Activated naive CD4-positive, alpha-beta T cell treated with anti-CD3 and anti-CD28 coated beads for 36 hours (primary cell): Measurements from ENCODE around the gene CCDC51. TPM values are rescaled to one million over a fixed set of nuclear protein-coding genes. Genes with fewer than 3 reads are reported as not detected.

ENCODE experiments used
- CTCF ChIA-PET: fragments of 350-600 bp; sonication (Branson Sonifier 250); formaldehyde crosslinking; loops from one replicate; lab custom pipeline; 2021; ENCODE audit warnings: antibody characterized with exemption; lab: Charles Lee
- DNase-seq: peaks from one replicate; pipeline ENCODE4 v3.0.0-alpha.2; 2020
- H3K27ac Mint-ChIP-seq: one replicate; pipeline ENCODE4 v1.8.0; 2021; ENCODE audit warnings: mild to moderate bottlenecking, mixed read lengths
- H3K27me3 Mint-ChIP-seq: one replicate; pipeline ENCODE4 v1.8.0; 2021; ENCODE audit warnings: low read depth, mixed read lengths
- H3K36me3 Mint-ChIP-seq: one replicate; pipeline ENCODE4 v1.8.0; 2021; ENCODE audit warnings: low read depth, mixed read lengths
- H3K4me1 Mint-ChIP-seq: one replicate; pipeline ENCODE4 v1.8.0; 2021; ENCODE audit warnings: low read depth, mixed read lengths
- H3K4me3 Mint-ChIP-seq: one replicate; pipeline ENCODE4 v1.8.0; 2021; ENCODE audit warnings: mild to moderate bottlenecking, moderate library complexity, mixed read lengths
- H3K9me3 Mint-ChIP-seq: one replicate; pipeline ENCODE4 v1.8.0; 2021; ENCODE audit warnings: mixed read lengths
- intact Hi-C: fragments of 100-400 bp; cut with micrococcal nuclease; formaldehyde crosslinking; loops from one replicate; pipeline ENCODE4 v1.15.1; 2023
- total RNA-seq, 2 experiments: library from RNA; stranded (reverse); gene quantifications; one replicate each; pipeline ENCODE4 v1.2.3, GENCODE V29; 2021

Gene CCDC51
- total RNA-seq, 2 experiments from 2014 or later, result 16.4 to 17.4 TPM

DNA sequence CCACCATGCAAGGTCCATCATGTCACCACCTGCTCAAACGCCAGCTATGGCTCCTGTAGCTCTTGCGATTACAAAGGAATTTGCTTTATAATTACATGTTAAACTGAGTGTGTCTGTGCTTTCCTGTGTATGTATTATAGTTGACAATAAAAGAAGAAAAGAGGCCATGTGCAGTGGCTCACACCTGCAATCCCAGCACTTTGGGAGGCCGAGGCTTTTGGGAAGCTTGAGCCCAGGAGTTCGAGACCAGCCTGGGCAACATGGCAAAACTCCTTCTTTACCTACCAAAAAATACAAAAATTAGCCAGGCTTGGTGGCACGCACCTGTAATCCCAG lies 33.7 kb upstream of the CCDC51 start:
- no peaks in the 10 kb centered on the region for H3K27me3 Mint-ChIP-seq
- CTCF ChIA-PET, result interaction anchor here (0.6 to 4.2 kb wide), 13 partner anchors 15 to 204 kb away, joined by 3 to 28 read pairs (median 5); partner anchors contain the start of genes ATRIP and SLC26A6
- H3K9me3 Mint-ChIP-seq, result no peaks in the 10 kb centered on the region
- no peak for DNase-seq
- intact Hi-C loops, result loop anchor here (1.0 to 10.0 kb wide), 8 partner anchors 33 to 1761 kb away; partner anchors contain the start of genes CCDC51, GNAI2, NME6 and SLC26A6
- peaks cover 55% of the 10 kb centered on the region for H3K4me1 Mint-ChIP-seq
- H3K4me3 Mint-ChIP-seq, result peak overlapping the region; percentile 78
- H3K36me3 Mint-ChIP-seq, result peaks cover 17% of the 10 kb centered on the region
- H3K27ac Mint-ChIP-seq, result peak overlapping the region; percentile 97

DNA sequence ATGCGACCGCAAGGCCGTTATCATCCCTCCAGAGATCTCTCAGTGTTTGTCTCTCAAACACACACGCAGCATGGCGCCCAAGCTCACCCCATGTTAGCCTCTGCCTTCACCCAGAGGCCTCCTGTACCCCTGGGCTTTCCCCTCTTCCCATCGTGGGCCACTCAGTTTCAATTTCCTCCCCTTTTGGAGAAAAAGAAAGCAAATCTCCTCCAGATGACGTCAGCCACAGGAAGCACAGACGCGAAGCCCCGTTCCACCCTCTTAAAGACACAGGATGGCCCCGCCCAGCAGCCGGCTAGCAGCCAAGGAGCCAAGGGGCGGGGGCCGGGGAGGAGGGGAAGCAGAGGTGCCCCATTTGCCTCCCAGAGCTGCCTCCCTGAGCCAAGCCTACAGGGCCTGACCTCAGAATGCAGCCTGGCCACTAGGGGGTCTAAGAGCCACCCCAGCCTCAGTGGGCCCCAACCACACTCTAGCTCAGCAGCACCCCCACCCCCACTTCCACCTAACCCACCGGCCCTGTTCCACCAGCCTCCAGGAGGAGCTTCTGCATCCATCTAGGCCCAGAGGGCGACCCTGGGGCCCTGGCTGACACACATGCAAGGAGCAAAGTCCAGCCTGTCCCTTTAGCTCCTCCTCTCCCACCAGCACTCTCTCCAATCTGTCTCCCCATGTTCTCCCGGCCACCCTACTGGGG lies 33.2 kb upstream of the CCDC51 start:
- Mint-ChIP-seq H3K4me1 (peaks cover 55% of the 10 kb centered on the region), H3K27ac (peak overlapping the region; percentile 97), H3K36me3 (peaks cover 18% of the 10 kb centered on the region), H3K4me3 (peak overlapping the region; percentile 78), H3K27me3 (no peaks in the 10 kb centered on the region), H3K9me3 (no peaks in the 10 kb centered on the region)
- peak; percentile 99 for DNase-seq
- CTCF ChIA-PET, result interaction anchor here (0.5 to 4.2 kb wide), 12 partner anchors 15 to 203 kb away, joined by 3 to 28 read pairs (median 4); partner anchors contain the start of genes ATRIP and SLC26A6
- intact Hi-C loops, result loop anchor here (1.0 to 10.0 kb wide), 8 partner anchors 32 to 1762 kb away; partner anchors contain the start of genes CCDC51, GNAI2, NME6 and SLC26A6

DNA sequence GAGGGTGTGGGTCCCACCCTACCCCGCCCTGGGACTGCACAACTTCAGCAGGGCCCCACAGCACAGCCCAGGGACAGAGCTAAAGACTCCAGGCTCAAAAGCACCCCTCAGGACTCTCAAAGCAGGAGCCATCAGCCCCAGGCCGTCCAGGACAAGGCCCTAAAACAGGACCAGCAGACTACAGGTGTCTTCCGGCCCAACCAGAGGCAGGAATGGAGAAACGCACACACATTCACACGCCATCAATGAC lies 32.7 kb upstream of the CCDC51 start:
- intact Hi-C loops, result loop anchor here (2.0 to 10.0 kb wide), 4 partner anchors 32 to 1762 kb away; partner anchors contain the start of genes CCDC51, GNAI2, SLC26A6 and TMA7
- Mint-ChIP-seq H3K36me3 (peaks cover 23% of the 10 kb centered on the region), H3K27me3 (no peaks in the 10 kb centered on the region), H3K27ac (peak overlapping the region; percentile 97), H3K4me3 (peak overlapping the region; percentile 78), H3K9me3 (no peaks in the 10 kb centered on the region), H3K4me1 (peaks cover 55% of the 10 kb centered on the region)
- DNase-seq, result no peak
- CTCF ChIA-PET, result interaction anchor here (1.3 to 4.2 kb wide), 8 partner anchors 13 to 163 kb away, joined by 3 to 28 read pairs (median 8); partner anchors contain the start of genes ATRIP and SLC26A6

DNA sequence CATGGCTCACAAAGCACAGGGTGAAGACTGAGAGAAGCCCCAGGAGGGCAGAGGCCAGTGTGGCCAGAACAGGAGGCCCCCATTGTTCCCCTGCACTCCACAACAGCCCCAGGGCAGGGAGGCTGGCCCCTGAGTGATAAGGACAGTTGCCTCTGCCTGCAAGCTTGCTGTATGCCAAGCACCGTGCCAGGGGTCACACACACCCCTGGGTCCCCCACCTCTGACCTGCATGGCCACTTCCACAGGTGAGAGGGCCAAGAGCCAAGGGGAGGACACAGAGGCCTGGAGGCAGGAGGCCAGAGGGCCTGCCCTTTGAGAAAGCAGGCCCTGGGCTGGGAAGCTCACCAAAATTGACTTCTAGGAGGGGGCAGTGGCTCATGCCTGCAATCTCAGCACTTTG lies 30.4 kb upstream of the CCDC51 start:
- CTCF ChIA-PET, result interaction anchor here (1.7 to 1.9 kb wide), 2 partner anchors 34 to 37 kb away, joined by 5 to 6 read pairs; no protein-coding TSS in a partner anchor
- H3K4me1 Mint-ChIP-seq, result peaks cover 65% of the 10 kb centered on the region
- H3K9me3 Mint-ChIP-seq, result no peaks in the 10 kb centered on the region
- H3K36me3 Mint-ChIP-seq, result peaks cover 43% of the 10 kb centered on the region
- intact Hi-C loops, result loop anchor here (5.0 to 10.0 kb wide), 2 partner anchors 137 to 1765 kb away; partner anchors contain the start of genes GNAI2 and UQCRC1
- no peak for DNase-seq
- no peaks in the 10 kb centered on the region for H3K27me3 Mint-ChIP-seq
- H3K27ac Mint-ChIP-seq, result peak overlapping the region; percentile 97
- H3K4me3 Mint-ChIP-seq, result peak overlapping the region; percentile 44

DNA sequence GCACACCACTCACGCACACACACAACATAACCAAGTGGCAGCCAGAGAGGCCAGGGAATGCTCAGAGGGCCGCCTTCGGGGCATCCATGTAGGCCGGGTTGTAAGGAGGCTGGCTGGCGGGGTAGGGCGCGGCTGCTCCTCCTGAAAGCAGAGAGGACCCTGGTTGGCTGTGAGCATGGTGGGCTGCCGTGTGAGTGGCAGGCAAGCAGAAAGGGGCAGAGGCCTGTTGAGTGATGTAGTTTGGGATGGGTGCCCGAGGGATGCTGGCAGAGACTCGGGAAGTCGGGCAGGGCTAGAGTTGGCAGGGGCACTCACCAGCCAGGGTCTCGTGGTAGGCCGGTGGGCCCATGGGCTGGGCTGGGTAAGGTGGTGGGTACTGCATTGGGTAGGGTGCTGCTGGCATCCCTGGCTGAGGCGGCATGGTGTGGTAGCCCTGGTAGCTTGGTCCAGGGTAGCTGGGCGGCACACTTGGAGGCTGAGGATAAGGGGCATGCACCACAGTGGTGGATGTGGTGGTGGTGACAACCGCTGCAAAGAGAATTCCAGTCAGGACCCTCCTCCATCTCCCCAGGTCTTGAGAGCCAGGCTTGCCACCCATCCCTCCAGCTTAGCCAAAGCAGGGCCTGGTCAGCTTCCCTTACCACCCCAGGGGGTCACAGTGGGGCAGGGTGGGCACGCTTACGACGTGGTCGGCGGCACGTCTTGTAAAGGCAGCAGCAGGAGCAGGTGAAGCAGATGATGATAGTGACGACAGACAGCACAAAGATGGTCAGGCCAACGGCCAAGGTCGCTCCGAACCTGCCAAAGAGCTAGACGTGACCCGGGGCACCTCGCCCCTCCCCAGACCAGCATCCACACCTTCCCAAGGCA lies 29.4 kb upstream of the CCDC51 start:
- peak overlapping the region; percentile 97 for H3K27ac Mint-ChIP-seq
- no peak for DNase-seq
- peaks cover 60% of the 10 kb centered on the region for H3K4me1 Mint-ChIP-seq
- intact Hi-C loops, result no loop called here
- no peaks in the 10 kb centered on the region for H3K9me3 Mint-ChIP-seq
- peak overlapping the region; percentile 39 for H3K4me3 Mint-ChIP-seq
- peaks cover 45% of the 10 kb centered on the region for H3K36me3 Mint-ChIP-seq
- no peaks in the 10 kb centered on the region for H3K27me3 Mint-ChIP-seq
- CTCF ChIA-PET, result interaction anchor here (1.9 kb wide), 1 partner anchor 33 kb away, joined by 6 read pairs; no protein-coding TSS in a partner anchor

DNA sequence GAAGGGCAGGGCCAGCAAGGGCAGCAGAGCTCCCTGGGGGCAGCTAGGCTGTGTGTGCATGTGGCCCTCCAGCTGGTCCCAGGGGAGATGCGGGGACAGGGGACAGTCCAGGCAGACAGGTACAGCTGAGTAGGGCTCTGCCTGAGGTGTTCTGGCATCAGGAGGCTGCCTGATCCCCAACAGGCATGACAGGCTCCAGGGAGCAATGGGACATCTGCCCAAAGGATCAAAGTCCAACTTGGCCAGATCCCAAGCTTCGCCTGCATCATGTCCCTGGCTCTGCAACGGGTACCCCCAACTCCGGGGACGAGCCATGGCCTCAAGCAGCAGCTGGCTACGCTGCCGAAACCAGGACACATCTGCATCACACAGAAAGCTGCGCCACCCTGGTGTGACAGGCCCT lies 28.4 kb upstream of the CCDC51 start:
- Mint-ChIP-seq H3K27me3 (no peaks in the 10 kb centered on the region), H3K36me3 (peaks cover 45% of the 10 kb centered on the region), H3K27ac (peak overlapping the region; percentile 94), H3K4me3 (peak overlapping the region; percentile 93), H3K4me1 (peaks cover 57% of the 10 kb centered on the region), H3K9me3 (no peaks in the 10 kb centered on the region)
- CTCF ChIA-PET, result no interaction called here
- intact Hi-C loops, result no loop called here
- DNase-seq, result no peak

DNA sequence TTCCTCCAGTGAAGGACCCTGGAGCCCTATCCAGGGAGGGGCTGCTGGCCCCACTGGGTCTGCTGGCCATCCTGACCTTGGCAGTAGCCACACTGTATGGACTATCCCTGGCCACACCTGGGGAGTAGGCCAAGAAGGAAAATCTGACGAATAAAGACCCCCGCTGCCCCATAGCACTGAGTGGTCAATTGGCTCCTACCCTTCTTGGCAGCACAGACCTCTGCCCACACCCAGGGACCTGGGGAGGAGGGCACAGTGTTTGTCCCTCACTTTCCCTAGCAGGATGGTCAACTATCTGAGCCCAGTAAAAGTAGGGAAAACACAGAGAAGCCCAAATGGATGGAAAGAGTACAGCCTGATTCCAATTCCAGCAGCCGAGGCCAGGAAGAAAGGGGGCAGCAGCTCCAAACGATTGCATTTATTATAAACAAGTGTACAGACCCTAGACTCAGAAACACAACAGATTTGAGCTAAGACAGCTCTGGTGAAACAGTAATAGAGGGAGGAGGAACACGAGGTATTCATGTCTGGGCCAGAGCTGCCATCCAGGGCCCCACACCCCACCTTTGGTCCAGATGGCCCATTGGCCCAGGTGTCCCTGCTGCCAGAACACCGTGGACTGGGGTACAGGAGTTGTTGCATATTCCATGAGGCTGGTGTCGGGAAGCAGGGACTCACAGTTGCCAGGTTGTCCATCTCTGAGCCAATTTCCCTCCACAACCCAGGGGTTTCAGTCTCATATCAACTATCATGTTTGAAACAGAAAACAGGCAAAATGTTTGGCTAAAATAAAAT lies 27.8 kb upstream of the CCDC51 start:
- peaks cover 42% of the 10 kb centered on the region for H3K36me3 Mint-ChIP-seq
- peak overlapping the region; percentile 93 for H3K4me3 Mint-ChIP-seq
- peaks cover 50% of the 10 kb centered on the region for H3K4me1 Mint-ChIP-seq
- intact Hi-C loops, result no loop called here
- CTCF ChIA-PET, result interaction anchor here (0.6 to 1.7 kb wide), 2 partner anchors 41 to 82 kb away, joined by 3 to 4 read pairs; no protein-coding TSS in a partner anchor
- no peaks in the 10 kb centered on the region for H3K9me3 Mint-ChIP-seq
- H3K27ac Mint-ChIP-seq, result peak overlapping the region; percentile 94
- DNase-seq, result no peak
- no peaks in the 10 kb centered on the region for H3K27me3 Mint-ChIP-seq

DNA sequence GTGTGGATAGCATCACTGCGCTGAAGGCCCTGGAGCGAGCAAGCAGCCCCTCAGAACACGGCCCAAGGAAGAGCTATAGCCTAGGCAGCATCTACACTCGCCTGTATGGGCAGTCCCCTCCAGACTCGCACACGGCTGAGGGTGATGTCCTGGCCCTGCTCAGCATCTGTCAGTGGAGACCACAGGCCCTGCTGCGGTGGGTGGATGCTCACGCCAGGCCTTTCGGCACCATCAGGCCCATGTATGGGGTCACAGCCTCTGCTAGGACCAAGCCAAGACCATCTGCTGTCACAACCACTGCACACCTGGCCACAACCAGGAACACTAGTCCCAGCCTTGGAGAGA lies 27.2 kb upstream of the CCDC51 start:
- intact Hi-C loops, result no loop called here
- DNase-seq, result no peak
- H3K27me3 Mint-ChIP-seq, result no peaks in the 10 kb centered on the region
- H3K4me1 Mint-ChIP-seq, result peaks cover 50% of the 10 kb centered on the region
- H3K27ac Mint-ChIP-seq, result peak overlapping the region; percentile 94
- CTCF ChIA-PET, result interaction anchor here (0.6 to 1.7 kb wide), 4 partner anchors 42 to 221 kb away, joined by 3 to 4 read pairs (median 3); no protein-coding TSS in a partner anchor
- H3K4me3 Mint-ChIP-seq, result peak overlapping the region; percentile 93
- H3K36me3 Mint-ChIP-seq, result peaks cover 42% of the 10 kb centered on the region
- H3K9me3 Mint-ChIP-seq, result no peaks in the 10 kb centered on the region

DNA sequence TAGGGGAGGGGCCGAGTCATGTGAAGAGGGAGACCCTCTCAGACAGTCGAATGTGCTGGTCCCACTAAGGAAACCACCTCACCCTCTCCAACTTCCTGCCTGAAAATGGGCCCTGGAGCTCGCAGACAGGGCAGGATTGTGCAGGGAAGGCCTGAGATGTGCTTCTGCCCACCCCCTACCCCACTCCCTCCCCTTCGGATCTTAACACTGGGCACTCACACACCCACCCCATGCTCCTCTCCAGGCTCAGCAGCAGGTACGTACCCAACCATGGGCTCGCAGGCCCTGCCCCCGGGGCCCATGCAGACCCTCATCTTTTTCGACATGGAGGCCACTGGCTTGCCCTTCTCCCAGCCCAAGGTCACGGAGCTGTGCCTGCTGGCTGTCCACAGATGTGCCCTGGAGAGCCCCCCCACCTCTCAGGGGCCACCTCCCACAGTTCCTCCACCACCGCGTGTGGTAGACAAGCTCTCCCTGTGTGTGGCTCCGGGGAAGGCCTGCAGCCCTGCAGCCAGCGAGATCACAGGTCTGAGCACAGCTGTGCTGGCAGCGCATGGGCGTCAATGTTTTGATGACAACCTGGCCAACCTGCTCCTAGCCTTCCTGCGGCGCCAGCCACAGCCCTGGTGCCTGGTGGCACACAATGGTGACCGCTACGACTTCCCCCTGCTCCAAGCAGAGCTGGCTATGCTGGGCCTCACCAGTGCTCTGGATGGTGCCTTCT lies 26.6 kb upstream of the CCDC51 start:
- peak overlapping the region; percentile 93 for H3K4me3 Mint-ChIP-seq
- H3K9me3 Mint-ChIP-seq, result no peaks in the 10 kb centered on the region
- H3K4me1 Mint-ChIP-seq, result peaks cover 50% of the 10 kb centered on the region
- H3K36me3 Mint-ChIP-seq, result peaks cover 42% of the 10 kb centered on the region
- intact Hi-C loops, result loop anchor here (1.0 kb wide), 2 partner anchors 41 to 82 kb away; no protein-coding TSS in a partner anchor
- H3K27ac Mint-ChIP-seq, result peak overlapping the region; percentile 94
- CTCF ChIA-PET, result interaction anchor here (0.7 to 1.7 kb wide), 3 partner anchors 83 to 221 kb away, joined by 3 to 4 read pairs (median 3); no protein-coding TSS in a partner anchor
- H3K27me3 Mint-ChIP-seq, result no peaks in the 10 kb centered on the region
- DNase-seq, result peak; percentile 47

DNA sequence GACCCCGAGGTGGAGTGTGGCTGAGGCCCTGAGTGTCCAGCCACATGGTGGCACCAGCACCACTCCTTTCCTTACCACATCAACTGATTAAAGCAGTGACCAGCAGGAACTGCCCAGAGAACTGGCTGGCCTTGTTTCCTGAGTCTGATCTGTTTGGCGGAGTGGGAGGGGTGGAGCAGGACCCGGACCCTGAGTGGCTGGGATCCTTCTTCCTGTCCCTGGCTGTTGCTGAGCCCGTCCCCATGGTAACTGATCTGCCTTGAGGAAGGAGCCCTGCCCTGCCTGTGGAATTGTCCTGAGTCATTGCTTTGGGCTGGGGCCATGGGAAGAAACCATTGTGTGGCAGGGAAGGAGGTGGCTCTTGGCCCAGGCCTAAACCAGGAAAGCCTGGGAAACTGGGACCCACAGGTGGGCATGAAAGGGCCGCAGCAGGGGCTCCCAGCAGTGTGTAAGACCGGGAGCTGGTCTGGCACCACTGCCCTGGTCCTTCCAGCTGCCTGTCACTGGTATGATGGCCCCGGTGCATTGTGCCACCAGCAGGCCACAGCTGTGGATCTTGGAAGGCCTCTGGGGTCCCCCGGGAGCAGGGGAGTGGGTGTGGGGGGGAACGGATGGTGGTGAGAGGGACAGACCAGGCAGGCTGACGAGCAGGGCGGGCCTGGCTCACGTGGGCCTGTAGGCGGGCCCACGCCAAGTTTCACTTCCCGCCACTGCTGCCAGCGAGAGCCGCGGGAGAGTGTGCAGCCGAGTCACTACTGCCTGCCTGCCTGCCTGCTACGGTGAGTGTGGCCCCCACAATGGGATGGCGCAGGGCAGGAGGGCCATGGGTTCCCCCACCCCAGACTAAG lies 25.8 kb upstream of the CCDC51 start:
- CTCF ChIA-PET, result interaction anchor here (1.0 to 1.7 kb wide), 2 partner anchors 84 to 92 kb away, joined by 3 to 4 read pairs; no protein-coding TSS in a partner anchor
- Mint-ChIP-seq H3K27me3 (no peaks in the 10 kb centered on the region), H3K4me1 (peaks cover 47% of the 10 kb centered on the region), H3K9me3 (no peaks in the 10 kb centered on the region), H3K36me3 (peaks cover 42% of the 10 kb centered on the region), H3K4me3 (peak overlapping the region; percentile 93), H3K27ac (peak overlapping the region; percentile 94)
- intact Hi-C loops, result loop anchor here (1.0 kb wide), 2 partner anchors 42 to 83 kb away; no protein-coding TSS in a partner anchor
- peak; percentile 89 for DNase-seq
